Skin of body (tissue), 2 donors: Measurements from ENCODE around the gene PTPRCAP. TPM values are rescaled to one million over a fixed set of nuclear protein-coding genes. Genes with fewer than 3 reads are reported as not detected.
"Not testable (repeated sequence)": the region's sequence is repeated elsewhere in the genome, so short reads cannot be mapped to it uniquely, and the experiment has no call there.

Source experiments
- DNase-seq: peaks from one replicate; lab custom pipeline; 2025; lab: John Stamatoyannopoulos, UW
- total RNA-seq: library from RNA; depleted of rRNA; stranded (reverse); fragments of >200 nt; gene quantifications from one replicate; pipeline ENCODE4 v1.2.3, GENCODE V29; 2014

The PTPRCAP gene
- total RNA-seq, 1 donor from 2014 or later, result 0.89 TPM

DNA sequence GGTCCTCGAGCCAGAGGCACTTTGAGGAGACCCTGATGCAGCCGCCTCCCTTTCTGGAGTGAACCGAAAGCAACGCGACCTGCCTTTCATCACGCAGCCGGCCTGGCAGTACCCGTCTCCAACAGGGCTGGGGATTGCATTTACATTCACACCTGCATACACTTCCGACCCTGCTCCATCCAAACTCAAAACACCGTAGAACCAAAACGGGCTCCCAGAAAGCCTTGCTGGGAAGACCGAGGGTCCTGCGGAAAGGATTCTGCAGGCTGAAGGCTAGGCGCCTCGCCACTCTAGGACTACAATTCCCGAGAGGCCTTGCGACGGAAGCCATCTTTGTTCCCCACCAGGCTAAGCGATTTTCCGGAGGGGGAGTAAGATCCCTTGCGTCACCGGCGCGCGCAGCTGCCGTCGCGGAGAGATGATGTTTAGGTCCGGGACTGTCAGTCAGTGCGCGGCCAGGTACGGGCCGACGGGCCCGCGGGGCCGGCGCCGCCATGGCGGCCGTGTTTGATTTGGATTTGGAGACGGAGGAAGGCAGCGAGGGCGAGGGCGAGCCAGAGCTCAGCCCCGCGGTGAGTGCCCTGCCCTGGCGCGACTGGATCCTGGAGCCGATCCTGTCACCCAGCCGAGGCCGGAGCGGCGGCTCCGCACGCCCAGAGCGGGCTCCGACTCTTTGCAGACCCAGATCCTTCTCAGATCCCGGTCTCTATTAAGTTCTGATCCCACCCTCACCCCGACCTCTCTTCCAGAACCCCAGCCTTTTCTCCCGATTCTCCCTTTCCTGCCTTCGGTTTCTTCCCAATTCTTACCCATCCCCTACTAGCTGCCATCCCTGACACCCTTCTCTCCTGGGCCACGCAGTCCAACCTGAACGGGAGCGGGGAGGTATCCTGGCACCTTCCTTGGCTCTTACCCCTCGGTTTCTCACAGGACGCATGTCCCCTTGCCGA is 9.2 kb downstream of the PTPRCAP start, which contains the start of gene RPS6KB2:
TSS of gene RPS6KB2 (plus strand) at position 443 of the 950 bp plus-strand sequence. CDS start at position 495, 52 bp downstream.
- DNase-seq, result peak; percentile 95

DNA sequence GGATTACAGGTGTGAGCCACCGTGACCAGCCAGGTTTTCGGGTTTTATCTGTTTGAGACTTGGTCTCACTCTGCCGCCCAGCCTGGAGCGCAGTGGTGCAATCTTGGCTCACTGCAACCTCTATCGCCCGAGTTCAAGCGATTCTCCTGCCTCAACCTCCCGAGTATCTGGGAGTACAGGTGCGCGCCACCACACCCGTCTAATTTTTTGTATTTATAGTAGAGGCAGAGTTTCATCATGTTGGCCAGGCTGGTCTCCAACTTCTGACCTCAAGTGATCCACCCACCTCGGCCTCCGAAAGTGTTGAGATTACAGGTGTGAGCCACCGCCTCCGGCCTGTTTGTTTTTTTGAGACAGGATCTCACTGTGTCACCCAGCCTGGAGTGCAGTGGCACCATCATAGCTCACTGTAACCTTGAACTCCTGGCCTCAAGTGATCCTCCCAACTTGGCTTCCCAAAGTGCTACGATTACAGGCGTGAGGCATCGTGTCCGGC is 10.1 kb downstream of the PTPRCAP start:
- not testable (repeated sequence) for DNase-seq

DNA sequence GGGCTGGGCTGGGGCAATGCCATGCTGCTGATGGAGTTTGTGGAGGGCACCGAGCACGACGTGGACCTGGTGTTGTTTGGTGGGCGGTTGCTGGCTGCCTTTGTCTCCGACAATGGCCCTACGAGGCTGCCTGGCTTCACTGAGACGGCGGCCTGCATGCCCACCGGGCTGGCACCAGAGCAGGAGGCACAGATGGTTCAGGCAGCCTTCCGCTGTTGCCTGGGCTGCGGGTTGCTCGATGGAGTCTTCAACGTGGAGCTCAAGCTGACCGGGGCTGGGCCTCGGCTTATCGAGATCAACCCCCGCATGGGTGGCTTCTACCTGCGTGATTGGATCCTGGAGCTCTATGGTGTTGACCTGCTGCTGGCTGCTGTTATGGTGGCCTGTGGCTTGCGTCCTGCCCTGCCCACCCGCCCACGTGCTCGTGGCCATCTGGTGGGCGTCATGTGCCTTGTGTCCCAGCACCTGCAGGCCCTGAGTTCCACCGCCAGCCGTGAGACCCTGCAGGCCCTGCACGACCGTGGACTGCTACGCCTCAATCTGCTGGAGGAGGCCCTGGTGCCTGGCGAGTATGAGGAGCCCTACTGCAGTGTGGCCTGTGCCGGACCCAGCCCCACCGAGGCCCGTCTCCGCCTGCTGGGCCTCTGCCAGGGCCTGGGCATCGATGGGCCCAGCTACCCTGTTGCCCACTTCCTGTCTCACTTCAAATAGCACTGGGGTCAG is 13.4 kb downstream of the PTPRCAP start:
- no peak for DNase-seq

DNA sequence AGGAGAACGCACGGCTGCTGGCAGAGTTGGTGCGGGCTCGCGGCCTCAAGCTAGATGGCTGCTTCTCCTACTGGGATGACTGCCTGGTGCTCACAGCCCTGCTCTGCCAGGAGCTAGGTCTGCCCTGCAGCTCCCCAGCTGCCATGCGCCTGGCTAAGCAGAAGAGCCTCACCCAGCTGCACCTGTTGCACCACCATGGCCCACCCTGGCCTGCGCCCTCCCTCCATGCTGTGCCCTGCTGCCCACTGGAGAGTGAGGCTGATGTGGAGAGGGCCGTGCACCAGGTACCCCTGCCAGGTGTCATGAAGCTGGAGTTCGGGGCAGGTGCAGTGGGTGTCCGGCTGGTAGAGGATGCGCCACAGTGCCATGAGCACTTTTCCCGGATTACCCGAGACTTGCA is 14.0 kb downstream of the PTPRCAP start:
- DNase-seq, result no peak

DNA sequence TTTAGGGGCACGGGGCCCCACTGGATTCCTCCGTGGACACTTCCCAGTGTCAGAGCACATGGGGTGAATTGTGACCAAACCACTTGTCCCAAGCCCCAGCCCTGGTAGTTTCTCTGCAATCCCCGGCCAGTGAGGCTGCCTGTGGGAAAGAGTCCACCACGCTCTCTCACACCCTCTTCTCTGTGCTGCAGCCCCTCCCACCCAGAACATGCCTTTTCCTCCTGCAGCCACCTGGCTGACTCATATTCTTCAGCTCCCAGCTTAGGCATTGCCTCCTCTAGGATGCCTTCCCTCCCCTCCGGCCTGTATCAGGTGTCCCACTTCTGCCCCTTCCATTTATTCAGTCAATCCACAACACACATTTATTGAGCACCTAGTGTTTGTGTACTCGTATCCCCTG is 14.6 kb downstream of the PTPRCAP start:
- no peak for DNase-seq

DNA sequence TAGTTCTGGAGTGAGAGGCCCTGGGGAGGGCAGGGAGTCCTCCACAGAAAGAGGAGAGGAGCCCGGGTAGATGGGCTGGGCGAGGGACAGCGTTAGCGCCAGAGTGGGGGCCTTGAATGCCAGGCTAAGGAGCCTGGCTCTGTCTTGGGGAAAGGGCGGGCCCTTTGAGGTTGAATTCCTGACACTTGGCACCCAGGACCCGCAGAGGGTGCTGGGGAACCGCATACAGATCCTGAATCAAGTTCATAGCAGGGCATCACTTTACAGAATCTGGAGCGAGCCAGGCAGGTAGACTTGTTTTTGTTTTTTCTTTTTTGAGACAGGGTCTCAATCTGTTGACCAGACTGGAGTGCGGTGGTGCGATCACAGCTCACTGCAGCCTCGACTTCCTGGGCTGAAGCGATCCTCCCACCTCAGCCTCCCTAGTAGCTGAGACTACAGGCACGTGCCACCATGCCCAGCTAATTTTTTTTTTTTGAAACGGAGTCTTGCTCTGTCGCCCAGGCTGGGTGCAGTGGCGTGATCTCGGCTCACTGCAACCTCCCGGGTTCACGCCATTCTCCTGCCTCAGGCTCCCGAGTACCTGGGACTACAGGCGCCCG is 16.0 kb downstream of the PTPRCAP start:
- DNase-seq, result no peak

DNA sequence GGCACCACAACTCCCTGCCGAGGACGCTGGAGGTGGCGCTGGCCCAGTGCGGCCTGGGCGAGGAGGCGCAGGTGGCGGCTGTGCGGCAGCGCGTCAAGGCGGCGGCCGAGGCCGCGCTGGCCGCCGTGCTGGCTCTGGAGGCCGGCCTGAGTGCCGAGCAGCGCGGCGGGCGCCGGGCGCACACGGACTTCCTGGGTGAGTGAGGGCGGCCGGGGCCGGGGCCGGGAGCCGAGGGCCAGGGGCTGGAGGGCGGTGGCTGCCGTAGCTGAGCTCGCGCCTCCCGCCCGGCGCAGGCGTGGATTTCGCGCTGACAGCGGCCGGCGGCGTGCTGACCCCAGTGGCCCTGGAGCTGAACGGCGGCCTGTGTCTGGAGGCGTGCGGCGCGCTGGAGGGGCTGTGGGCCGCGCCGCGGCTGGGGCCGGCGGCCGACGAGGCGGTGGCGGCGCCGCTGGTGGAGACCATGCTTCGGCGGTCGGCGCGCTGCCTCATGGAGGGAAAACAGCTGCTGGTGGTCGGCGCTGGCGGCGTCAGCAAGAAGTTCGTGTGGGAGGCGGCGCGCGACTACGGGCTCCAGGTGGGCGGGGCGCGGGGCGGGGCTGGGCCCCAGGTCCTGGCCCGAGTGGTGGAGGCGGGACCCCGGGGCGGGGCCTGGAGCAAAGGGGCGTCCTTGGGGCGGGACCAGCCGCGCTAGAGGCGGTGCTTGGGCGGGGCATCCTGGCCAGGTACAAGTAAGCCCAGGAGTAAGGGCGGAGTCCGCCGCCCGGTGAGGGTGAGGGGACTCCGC is 16.6 kb downstream of the PTPRCAP start:
- DNase-seq, result peak; percentile 78

DNA sequence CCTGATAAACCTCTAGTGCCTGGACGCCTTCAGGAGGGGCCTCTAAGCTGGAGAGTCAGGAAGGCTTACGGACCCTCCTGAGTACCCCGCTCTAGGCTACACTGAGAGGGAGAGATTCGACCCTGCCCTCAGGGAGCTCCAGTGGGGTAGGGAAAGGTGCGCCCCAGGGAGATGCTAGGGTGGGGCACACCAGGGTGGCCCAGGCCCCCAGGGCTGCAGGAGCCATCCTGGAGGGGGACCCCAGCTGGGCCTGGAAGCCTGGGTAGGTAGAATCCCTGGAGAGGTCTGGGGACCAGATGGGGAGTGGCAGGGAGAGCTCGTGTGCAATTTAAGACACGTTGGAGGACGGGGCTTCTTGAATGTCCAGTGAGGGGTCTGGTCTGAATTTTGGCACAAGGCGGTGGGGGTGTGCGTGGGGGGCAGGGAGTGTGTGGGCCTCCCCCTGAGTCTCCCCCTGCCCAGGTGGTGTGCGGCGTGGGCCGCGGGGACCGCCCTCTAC is 17.3 kb downstream of the PTPRCAP start:
- DNase-seq, result no peak

DNA sequence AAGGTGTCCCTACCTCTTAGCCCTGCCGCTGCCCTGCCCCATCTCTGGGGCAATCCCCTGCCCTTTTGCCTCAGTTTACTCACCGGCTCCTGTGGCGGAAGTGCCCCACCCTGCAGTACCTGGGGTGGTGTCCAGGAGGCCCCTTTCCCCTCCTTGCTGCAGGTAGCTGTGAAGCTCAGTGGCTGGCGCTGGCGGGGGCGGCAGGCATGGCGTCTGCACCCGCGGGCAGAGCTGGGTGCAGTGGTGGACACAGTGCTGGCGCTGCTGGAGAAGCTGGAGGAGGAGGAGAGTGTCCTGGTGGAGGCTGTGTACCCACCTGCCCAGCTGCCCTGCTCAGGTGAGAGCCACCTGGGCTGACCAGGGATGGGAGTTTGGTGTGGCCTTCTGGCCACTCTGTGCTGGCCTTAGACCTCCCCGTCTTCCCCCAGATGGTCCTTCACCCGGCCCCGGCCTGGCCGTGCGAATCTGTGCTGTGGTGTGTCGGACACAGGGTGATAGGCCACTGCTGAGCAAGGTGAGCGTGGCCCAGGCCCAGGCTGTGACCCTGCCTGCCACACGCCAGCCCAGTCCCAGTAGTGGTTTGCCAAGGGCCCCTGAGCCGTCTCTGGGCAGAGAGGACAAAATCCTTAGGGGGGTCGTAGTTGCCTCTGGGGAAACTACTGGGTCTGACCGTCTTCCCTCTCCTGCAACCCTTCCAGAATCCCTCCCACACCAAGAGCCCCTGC is 18.0 kb downstream of the PTPRCAP start:
- no peak for DNase-seq

DNA sequence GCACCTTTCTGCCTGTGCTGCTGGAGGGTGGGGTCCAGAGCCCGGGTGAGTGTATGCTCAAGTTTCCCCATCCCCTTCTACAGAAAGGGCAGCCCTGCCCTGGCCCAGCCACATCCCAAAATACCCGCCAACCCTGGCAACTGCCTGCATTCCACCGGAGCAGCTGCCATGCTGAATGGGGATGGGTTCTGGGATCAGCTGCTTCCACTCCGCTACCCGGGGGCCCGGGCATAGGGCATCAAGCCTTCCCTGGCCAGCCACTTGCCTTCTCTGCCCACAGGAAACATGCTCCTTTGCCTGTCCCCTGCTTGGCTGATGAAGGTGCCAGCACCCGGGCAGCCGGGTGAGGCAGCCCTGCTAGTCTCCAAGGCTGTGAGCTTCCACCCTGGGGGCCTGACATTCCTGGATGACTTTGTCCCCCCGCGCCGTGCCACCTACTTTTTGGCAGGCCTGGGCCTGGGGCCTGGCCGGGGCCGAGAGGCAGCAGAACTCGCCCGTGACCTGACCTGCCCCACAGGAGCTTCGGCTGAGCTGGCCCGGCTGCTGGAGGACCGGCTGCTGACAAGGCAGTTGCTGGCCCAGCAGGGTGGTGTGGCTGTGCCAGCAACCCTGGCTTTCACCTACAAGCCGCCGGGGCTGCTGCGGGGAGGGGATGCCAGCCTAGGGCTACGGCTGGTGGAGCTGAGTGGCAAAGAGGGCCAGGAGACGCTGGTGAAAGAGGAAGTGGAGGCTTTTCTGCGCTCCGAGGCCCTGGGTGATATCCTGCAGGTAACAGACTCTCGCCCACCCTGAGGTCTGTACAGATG is 18.8 kb downstream of the PTPRCAP start:
- DNase-seq, result no peak

DNA sequence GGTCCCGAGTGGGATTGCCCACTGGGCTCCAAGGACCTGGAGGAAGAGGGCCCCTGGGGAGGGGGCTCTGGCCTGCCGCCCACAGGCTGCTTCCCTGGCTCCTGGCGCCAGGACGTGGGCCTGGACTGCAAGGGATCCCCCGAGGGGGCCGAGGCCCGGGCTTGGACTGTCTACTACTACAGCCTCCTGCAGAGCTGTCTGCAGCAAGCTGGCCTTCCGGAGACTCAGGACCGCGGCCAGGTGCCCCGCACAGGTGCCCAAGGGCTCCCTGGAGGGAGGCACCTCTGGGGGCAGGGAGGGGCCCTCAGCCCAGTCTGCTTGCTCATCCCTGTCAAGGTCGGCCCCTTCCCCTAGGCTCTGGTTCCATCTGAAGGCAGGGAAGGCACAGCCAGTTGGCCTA is 20.1 kb downstream of the PTPRCAP start:
- DNase-seq, result no peak

DNA sequence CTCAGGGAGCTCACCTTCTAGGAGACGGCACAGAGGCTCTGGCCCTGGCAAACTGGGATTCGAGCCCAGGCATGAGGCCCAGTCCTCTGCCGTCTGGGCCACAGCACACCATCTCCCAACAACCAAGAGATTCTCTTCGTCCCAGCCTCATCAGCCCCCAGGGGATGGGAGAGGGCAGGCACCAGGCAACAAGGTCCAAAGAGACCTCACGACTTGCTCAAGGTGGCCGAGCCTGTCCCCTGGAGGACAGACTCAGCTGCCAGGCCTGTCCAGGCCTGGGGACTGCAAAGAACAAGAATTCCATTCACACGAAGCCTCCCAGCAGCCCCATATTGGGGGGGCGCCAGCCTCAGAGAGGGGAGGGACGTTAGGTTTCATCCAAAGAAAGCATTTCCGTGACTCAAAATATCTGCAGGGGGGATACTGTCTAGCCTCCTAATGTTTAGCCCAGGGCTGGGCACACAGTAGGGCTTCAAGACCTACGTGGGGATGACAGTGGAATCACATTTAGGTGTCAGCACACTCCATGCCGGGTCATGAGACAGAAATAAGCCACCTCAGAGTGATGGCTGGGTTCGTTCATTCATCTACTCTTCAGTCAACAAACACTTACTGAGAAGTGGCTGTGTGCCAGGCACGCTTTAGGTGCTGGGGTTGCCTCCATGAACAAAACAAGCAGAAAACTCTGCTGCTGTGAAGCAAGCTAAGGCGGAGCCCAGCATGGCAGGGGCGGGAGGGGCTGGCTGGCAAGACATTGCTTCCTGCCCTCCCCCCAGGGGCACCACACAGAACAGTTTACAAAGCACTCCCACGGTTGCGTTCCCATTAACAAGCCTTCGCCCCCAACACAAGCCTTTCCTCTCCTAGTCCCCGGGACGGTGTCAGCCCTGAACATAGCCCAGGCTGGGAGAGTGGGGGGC is 20.8 kb downstream of the PTPRCAP start:
- no peak for DNase-seq

DNA sequence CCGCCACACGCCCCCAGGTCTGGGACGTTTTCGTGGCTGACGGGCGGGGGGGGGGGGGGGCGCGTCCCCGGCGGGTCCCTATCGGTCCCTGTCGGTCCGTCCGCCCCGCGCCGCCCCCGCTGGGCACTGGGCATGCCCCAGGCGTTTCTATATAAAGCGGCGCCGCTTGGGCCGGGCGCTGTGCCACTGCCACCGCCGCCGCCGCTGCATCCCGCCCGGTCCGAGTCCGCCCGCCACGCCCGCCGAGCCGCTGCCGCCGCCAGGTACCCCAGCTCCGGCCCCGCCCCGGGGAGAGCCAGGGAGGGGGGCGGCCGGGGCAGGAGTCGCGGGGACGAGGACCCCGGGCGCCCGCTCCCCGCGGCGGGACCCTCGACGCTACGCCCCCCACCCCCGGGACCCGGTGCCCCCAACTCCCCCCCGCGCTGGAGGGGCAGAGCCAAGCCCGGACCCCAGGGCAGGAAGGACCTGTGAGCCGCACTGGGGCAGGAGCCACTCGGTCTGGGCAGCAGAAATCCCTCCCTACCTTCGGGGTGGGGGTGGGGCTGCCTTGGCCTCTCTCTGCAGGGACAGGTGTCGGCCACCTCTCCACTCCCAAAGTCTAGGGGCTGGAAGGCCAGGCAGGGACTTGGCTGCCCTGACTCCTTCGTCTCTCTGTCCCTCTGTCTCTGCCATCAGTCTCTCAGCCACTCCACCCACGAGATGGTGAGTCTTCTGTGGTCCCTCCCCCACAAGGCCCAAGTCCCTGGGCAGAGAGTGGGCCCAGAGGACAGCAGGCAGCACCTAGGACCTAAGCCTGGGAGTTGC is 21.8 kb downstream of the PTPRCAP start, which contains the start of gene CARNS1:
TSS of gene CARNS1 (plus strand) at position 178 of the 804 bp plus-strand sequence. CDS start at position 700, 522 bp downstream.
- no peak for DNase-seq

DNA sequence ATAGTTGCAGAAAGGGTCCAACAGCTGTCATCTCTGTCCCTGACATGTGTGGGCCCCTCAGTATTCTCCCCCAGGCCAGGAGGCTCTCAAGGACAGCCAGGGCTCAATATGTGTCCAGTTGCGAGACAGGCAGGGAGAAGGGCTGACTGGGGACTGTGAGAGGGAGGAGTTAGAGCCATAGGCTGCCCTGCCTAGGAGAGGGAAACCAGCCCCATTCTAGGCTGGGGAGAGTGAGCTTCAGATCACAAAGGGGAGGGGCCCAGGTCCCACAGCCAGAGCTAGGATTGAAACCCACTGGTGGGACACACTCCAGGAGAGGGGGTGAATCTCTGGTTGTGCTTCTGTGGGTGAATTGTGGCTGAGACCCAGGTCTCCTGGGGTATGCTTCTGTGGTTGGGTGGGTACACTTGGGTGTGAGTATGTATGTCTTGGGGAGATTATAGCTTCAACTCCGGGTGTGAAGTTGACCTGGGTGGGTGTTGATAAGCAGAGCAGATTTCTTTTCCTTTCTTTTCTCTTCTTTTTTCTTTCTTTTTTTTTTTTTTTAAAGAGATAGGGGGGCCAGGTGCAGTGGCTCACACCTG is 24.1 kb downstream of the PTPRCAP start:
- DNase-seq, result no peak

DNA sequence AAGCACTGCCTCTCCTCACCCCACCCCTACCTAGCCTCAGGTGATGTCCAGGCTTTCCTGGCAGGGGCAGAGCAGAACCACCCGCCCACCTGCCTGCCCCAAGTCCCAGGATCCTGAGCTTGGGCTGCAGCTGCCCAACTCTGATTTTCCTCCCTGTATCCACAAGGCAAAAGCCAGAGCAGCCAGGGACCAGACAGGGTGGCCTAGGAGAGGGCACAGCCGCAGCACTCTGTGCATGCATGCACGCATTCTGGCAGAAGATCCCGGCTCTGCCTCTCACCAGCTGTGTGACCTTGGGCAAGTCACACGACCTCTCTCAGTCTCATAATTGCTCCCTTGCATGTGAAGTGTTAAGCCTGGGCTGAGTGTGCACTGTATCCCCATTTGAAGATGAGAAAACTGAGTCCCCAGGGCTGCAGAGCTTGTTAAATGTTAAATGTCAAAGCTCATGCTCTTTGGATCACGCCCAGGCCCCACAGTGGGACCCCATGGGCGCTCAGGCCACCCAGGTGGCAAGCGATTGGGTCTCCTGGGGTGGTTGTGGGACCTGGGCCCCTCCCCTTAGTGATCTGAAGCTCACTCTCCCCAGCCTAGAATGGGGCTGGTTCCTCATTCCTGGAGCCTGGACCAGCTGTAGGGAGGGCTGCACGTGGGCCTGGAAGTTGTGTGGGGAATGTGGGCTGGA is 24.8 kb downstream of the PTPRCAP start:
- DNase-seq, result no peak

DNA sequence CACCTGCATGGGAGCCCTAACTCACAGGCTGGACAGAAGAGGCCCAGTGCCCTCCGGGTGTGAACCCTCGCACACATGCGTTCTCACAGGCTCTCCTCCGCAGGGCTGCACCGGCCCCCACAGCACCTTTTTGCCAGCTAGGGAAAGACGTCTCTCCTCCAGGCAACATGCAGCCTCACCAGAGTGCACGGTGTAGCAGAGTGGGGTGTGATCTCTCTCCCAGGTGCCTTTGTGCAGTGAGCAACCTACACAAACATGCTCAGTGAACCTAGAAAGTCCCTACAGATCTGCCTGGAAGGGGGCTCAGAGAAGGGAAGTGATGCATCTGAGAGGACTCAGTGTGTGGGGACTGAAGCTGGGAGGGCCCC is 25.7 kb downstream of the PTPRCAP start:
- no peak for DNase-seq
